ENCODE data around the gene ZNF655.

GRCh38 chr7:99551767-99552463 lies 6.5 kb upstream of the ZNF655 start, which contains the start of gene FAM200A:
- TF ChIP-seq CTCF (IDR thresholded peaks at IDR 0.05; ENCODE audit: borderline replicate concordance, extremely low read depth, low read length, poor library complexity, severe bottlenecking) = no peak
- TF ChIP-seq EZH2 (IDR thresholded peaks at IDR 0.05; ENCODE audit: borderline replicate concordance, low read depth, low read length, severe bottlenecking) = no peak

Data from DND-41 (cell line).